ENCODE data around the gene SNX14. TPM values are rescaled to one million over a fixed set of nuclear protein-coding genes. Genes with fewer than 3 reads are reported as not detected.
A peak's percentile ranks its signal among the peaks of the same experiment; 100 is the strongest.

SNX14 gene
- polyA plus RNA-seq, 1 of the 3 experiments (the other 2 are of a cell fraction) = 40.4 TPM

DNA sequence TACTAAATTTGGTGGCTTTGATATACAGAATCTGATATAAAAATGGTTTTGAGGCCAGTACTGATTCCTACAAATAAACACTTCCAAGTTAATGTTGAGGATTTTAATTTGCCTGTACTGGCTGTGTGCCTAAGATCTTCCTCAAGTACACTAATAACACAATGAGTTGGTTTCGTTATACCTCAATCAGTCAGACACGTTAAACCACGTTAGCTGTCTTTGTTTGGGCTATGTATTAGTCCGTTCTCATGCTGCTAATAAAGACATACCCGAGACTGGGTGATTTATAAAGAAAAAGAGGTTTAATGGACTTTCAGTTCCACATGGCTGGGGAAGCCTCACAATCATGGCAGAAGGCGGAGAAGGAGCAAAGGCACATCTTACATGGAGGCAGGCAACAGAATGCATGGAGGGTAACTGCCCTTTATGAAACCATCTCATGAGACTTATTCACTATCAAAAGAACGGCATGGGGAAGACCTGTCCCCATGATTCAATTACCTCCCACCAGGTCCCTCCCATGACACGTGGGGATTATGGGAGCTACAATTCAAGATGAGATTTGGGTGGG, 97.6 kb downstream of the SNX14 start:
- H3K4me1 ChIP-seq (ENCODE audit: control insufficient read depth in 1 of 2, insufficient read depth in 2 of 2, low read depth in 1 of 2, low read length in 1 of 2) = no peaks in the 10 kb centered on the region
- H3K27me3 ChIP-seq (ENCODE audit: insufficient read depth) = no peaks in the 10 kb centered on the region
- H3F3A ChIP-seq (replicated peaks; ENCODE audit: insufficient read depth) = peaks cover 83% of the 10 kb centered on the region
- TF ChIP-seq POLR2AphosphoS5 (IDR thresholded peaks at IDR 0.05; ENCODE audit: low read depth, low read length) (peak; percentile 29; the same call in 1 of the 2 replicates), RXRA (IDR thresholded peaks at IDR 0.05; ENCODE audit: borderline replicate concordance, low read depth) (no peak), RAD21 (IDR thresholded peaks at IDR 0.05; ENCODE audit: low read length) (no peak), MXI1 (IDR thresholded peaks at IDR 0.05; ENCODE audit: low read depth, low read length) (no peak)
- no peaks in the 10 kb centered on the region for H4K20me1 ChIP-seq (ENCODE audit: insufficient read depth)
- H3K27ac ChIP-seq (ENCODE audit: low read depth in 2 of 2, low read length in 1 of 2) = no peak overlapping the region
- peaks cover 46 to 62% of the 10 kb centered on the region in 2 experiments for H3K36me3 ChIP-seq (replicated peaks in 1 of 2; ENCODE audit: control insufficient read depth in 1 of 2, insufficient read depth in 2 of 2, low read length in 1 of 2)
- ChIA-PET POLR2A (no interaction called here), CTCF (interaction anchor here (1.1 to 5.2 kb wide), 3 partner anchors 13 to 141 kb away, joined by 5 to 53 read pairs (median 7); no protein-coding TSS in a partner anchor)
- H2AFZ ChIP-seq (ENCODE audit: low read depth) = no peak overlapping the region
- H3K9me3 ChIP-seq = no peaks in the 10 kb centered on the region
- 86% methylated on average over 8 of the region's 8 CpGs for WGBS (ENCODE audit: low lambda C conversion rate)
- no peak overlapping the region for H3K4me3 ChIP-seq (ENCODE audit: low read depth in 2 of 2, low read length in 1 of 2)
- no peak overlapping the region for H3K4me2 ChIP-seq
- no peak for DNase-seq
- H3K9ac ChIP-seq = no peak overlapping the region
- no peaks in the 10 kb centered on the region for H3K9me2 ChIP-seq
- H3K79me2 ChIP-seq (ENCODE audit: insufficient read depth) = no peaks in the 10 kb centered on the region

DNA sequence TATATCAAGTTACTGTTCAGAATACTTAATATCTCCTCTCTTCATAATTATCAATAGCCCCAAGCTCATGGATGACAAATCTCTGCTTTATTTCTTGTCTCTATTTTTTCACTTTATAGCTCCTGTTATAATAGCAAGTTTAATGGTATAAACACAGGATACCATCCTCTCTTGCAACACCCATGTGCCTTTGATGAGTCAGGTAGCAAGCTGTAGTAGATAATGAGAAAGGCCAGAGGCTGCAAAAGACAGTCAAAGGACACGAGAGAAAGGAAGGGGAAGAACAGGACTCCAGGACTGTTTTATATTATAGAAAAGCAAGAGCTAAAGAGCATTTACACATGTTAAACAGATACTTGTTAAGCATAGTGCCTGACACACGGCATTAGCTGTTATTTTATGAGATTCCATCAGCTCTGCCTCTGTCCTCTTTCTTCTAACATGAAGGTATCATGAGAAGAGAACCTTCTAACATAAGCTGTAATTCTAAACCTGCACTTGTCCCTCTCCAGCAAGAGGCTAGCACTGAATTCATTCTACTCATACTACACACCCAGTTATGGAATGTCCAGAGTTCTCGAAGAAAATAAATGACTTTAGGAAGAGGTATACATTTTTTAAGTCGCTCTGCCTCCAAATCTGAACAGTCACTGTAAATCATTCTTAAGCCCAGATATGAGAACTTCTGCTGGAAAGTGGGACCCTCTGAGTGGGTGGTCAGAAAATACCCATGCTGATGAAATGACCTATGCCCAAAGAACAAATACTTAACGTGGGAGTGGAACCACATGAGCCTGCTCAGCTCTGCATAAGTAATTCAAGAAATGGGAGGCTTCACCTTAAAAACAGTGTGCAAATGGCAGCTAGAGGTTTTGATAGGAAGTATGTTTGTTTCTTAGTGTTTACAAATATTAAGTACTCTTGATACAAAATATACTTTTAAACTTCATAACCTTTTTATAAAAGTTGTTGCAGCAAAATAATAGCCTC, 98.8 kb downstream of the SNX14 start:
- CTCF ChIA-PET = interaction anchor here (1.2 to 5.2 kb wide), 3 partner anchors 11 to 140 kb away, joined by 3 to 53 read pairs (median 7); no protein-coding TSS in a partner anchor
- Histone ChIP-seq H3K4me2 (no peak overlapping the region), H2AFZ (ENCODE audit: low read depth) (no peak overlapping the region), H3K36me3 (replicated peaks in 1 of 2; ENCODE audit: control insufficient read depth in 1 of 2, insufficient read depth in 2 of 2, low read length in 1 of 2) (peaks cover 49 to 68% of the 10 kb centered on the region in 2 experiments), H3K9ac (no peak overlapping the region), H3K9me2 (no peaks in the 10 kb centered on the region), H3K27me3 (ENCODE audit: insufficient read depth) (no peaks in the 10 kb centered on the region), H3K4me3 (ENCODE audit: low read depth in 2 of 2, low read length in 1 of 2) (no peak overlapping the region), H3K9me3 (no peaks in the 10 kb centered on the region), H3K4me1 (ENCODE audit: control insufficient read depth in 1 of 2, insufficient read depth in 2 of 2, low read depth in 1 of 2, low read length in 1 of 2) (peaks cover 3 to 11% of the 10 kb centered on the region in 2 experiments; a peak in 3 of 4 replicates), H3K79me2 (ENCODE audit: insufficient read depth) (no peaks in the 10 kb centered on the region), H4K20me1 (ENCODE audit: insufficient read depth) (no peaks in the 10 kb centered on the region), H3F3A (replicated peaks; ENCODE audit: insufficient read depth) (peaks cover 90% of the 10 kb centered on the region), H3K27ac (ENCODE audit: low read depth in 2 of 2, low read length in 1 of 2) (peak overlapping the region in 1 of 2 experiments; percentile 58; a peak in 1 of 4 replicates)
- 75% methylated on average over 5 of the region's 5 CpGs for WGBS (ENCODE audit: low lambda C conversion rate)
- POLR2A ChIA-PET = no interaction called here
- no peak for DNase-seq
- peak; percentile 9; the same call in 1 of the 2 replicates for TF ChIP-seq POLR2AphosphoS5 (IDR thresholded peaks at IDR 0.05; ENCODE audit: low read depth, low read length)
- TF ChIP-seq, protein P1, sequence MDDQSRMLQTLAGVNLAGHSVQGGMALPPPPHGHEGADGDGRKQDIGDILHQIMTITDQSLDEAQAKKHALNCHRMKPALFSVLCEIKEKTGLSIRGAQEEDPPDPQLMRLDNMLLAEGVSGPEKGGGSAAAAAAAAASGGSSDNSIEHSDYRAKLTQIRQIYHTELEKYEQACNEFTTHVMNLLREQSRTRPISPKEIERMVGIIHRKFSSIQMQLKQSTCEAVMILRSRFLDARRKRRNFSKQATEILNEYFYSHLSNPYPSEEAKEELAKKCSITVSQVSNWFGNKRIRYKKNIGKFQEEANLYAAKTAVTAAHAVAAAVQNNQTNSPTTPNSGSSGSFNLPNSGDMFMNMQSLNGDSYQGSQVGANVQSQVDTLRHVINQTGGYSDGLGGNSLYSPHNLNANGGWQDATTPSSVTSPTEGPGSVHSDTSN (IDR thresholded peaks at IDR 0.05) = no peak

DNA sequence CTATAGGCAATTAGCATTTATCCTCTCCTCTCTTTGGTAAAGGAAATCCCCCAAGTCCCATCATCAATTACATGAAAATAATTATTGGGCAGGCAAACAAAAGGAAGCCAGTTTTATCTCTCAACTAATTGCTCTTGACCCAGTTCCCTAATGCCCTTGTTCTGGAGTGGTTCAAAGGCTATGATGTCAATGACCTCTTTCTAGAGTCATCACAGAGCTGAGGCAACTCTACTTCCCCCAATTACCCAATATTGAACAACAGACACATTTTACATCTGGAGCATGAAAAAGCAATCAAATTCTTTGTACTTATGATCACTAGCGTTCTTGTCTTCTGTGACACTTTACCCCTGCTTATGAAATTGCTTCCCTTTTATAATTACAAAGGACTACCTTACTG, 100.3 kb downstream of the SNX14 start:
- Histone ChIP-seq H3K4me1 (ENCODE audit: control insufficient read depth in 1 of 2, insufficient read depth in 2 of 2, low read depth in 1 of 2, low read length in 1 of 2) (peaks cover 3 to 11% of the 10 kb centered on the region in 2 experiments; a peak in 3 of 4 replicates), H4K20me1 (ENCODE audit: insufficient read depth) (no peaks in the 10 kb centered on the region), H3K4me3 (ENCODE audit: low read depth in 2 of 2, low read length in 1 of 2) (no peak overlapping the region), H2AFZ (ENCODE audit: low read depth) (no peak overlapping the region), H3K9me2 (no peaks in the 10 kb centered on the region), H3K9me3 (no peaks in the 10 kb centered on the region), H3K4me2 (no peak overlapping the region), H3K27ac (ENCODE audit: low read depth in 2 of 2, low read length in 1 of 2) (peak overlapping the region in 1 of 2 experiments; percentile 9; a peak in 1 of 4 replicates), H3F3A (replicated peaks; ENCODE audit: insufficient read depth) (peaks cover 83% of the 10 kb centered on the region), H3K9ac (no peak overlapping the region), H3K27me3 (ENCODE audit: insufficient read depth) (no peaks in the 10 kb centered on the region), H3K79me2 (ENCODE audit: insufficient read depth) (no peaks in the 10 kb centered on the region), H3K36me3 (replicated peaks in 1 of 2; ENCODE audit: control insufficient read depth in 1 of 2, insufficient read depth in 2 of 2, low read length in 1 of 2) (peaks cover 60 to 74% of the 10 kb centered on the region in 2 experiments)
- 100% methylated on average over 1 of the region's 1 CpG for WGBS (ENCODE audit: low lambda C conversion rate)
- ChIA-PET CTCF (interaction anchor here (1.2 to 5.2 kb wide), 5 partner anchors 10 to 138 kb away, joined by 3 to 53 read pairs (median 4); no protein-coding TSS in a partner anchor), POLR2A (no interaction called here)
- no peak for DNase-seq
- TF ChIP-seq MXI1 (IDR thresholded peaks at IDR 0.05; ENCODE audit: low read depth, low read length) (no peak), GATA2 (CRISPR knock-in tag; IDR thresholded peaks at IDR 0.05) (no peak), SMC3 (IDR thresholded peaks at IDR 0.05; ENCODE audit: low read depth, low read length) (no peak), EZH2phosphoT487 (IDR thresholded peaks at IDR 0.05; ENCODE audit: borderline replicate concordance, low read depth) (no peak), TCF12 (IDR thresholded peaks at IDR 0.05) (no peak), RXRA (IDR thresholded peaks at IDR 0.05; ENCODE audit: borderline replicate concordance, low read depth) (no peak), RAD21 (IDR thresholded peaks at IDR 0.05; ENCODE audit: low read length) (no peak), RCOR1 (IDR thresholded peaks at IDR 0.05; ENCODE audit: low read length) (no peak)
- TF ChIP-seq, protein P2, sequence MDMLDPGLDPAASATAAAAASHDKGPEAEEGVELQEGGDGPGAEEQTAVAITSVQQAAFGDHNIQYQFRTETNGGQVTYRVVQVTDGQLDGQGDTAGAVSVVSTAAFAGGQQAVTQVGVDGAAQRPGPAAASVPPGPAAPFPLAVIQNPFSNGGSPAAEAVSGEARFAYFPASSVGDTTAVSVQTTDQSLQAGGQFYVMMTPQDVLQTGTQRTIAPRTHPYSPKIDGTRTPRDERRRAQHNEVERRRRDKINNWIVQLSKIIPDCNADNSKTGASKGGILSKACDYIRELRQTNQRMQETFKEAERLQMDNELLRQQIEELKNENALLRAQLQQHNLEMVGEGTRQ (IDR thresholded peaks at IDR 0.05; ENCODE audit: borderline replicate concordance, low read depth, low read length) = no peak
- TF ChIP-seq, protein P3, sequence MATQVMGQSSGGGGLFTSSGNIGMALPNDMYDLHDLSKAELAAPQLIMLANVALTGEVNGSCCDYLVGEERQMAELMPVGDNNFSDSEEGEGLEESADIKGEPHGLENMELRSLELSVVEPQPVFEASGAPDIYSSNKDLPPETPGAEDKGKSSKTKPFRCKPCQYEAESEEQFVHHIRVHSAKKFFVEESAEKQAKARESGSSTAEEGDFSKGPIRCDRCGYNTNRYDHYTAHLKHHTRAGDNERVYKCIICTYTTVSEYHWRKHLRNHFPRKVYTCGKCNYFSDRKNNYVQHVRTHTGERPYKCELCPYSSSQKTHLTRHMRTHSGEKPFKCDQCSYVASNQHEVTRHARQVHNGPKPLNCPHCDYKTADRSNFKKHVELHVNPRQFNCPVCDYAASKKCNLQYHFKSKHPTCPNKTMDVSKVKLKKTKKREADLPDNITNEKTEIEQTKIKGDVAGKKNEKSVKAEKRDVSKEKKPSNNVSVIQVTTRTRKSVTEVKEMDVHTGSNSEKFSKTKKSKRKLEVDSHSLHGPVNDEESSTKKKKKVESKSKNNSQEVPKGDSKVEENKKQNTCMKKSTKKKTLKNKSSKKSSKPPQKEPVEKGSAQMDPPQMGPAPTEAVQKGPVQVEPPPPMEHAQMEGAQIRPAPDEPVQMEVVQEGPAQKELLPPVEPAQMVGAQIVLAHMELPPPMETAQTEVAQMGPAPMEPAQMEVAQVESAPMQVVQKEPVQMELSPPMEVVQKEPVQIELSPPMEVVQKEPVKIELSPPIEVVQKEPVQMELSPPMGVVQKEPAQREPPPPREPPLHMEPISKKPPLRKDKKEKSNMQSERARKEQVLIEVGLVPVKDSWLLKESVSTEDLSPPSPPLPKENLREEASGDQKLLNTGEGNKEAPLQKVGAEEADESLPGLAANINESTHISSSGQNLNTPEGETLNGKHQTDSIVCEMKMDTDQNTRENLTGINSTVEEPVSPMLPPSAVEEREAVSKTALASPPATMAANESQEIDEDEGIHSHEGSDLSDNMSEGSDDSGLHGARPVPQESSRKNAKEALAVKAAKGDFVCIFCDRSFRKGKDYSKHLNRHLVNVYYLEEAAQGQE (IDR thresholded peaks at IDR 0.05; ENCODE audit: low read depth, low read length) = no peak

Measured in SK-N-SH (cell line).